Measurements from ENCODE around the gene ATP1A4. TPM values are rescaled to one million over a fixed set of nuclear protein-coding genes. Genes with fewer than 3 reads are reported as not detected.

Gene ATP1A4
- total RNA-seq, 2 experiments from 2014 or later: not detected

DNA sequence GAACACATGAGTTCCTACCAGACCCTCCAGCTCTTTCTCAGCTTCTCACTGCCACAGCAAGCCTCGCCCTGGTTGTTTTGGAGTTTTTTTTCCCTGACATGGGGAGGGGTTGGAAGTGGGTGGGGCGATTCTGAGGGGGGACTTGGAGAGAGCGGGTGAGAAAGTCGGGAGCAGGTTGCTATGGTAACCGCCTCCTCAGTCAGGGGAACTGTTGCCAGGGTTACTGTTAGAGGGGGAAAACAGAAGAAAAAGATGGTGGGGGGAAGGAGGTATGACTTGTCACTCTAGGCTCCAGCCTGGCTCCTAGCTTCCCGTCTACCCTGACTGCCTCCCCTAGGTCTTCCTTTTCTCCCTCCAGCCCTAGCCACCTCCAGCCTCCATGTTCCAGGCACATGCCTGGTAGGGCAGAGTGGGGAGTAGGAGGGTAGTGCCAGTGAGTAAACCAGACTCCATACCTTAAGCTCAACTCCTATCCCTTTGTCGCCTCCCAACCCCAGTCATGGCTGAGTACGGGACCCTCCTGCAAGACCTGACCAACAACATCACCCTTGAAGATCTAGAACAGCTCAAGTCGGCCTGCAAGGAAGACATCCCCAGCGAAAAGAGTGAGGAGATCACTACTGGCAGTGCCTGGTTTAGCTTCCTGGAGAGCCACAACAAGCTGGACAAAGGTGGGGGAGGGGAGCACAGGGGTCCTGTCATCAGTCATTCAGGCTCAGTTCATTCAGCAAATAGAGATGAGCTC, 59.8 kb downstream of the ATP1A4 start:
- Mint-ChIP-seq H3K27ac (no peak overlapping the region), H3K4me1 (ENCODE audit: low read depth) (peaks cover 42% of the 10 kb centered on the region), H3K36me3 (peaks cover 32% of the 10 kb centered on the region), H3K27me3 (no peaks in the 10 kb centered on the region), H3K9me3 (no peaks in the 10 kb centered on the region), H3K4me3 (no peak overlapping the region)
- no peak for DNase-seq
- intact Hi-C loops (cut with micrococcal nuclease): no loop called here
- CTCF ChIA-PET: interaction anchor here (1.1 to 1.3 kb wide), 2 partner anchors 18 to 80 kb away, joined by 5 read pairs; no protein-coding TSS in a partner anchor
- POLR2A ChIA-PET: interaction anchor here (1.0 kb wide), 3 partner anchors 15 to 51 kb away, joined by 3 read pairs; partner anchors contain the start of gene DCAF8

DNA sequence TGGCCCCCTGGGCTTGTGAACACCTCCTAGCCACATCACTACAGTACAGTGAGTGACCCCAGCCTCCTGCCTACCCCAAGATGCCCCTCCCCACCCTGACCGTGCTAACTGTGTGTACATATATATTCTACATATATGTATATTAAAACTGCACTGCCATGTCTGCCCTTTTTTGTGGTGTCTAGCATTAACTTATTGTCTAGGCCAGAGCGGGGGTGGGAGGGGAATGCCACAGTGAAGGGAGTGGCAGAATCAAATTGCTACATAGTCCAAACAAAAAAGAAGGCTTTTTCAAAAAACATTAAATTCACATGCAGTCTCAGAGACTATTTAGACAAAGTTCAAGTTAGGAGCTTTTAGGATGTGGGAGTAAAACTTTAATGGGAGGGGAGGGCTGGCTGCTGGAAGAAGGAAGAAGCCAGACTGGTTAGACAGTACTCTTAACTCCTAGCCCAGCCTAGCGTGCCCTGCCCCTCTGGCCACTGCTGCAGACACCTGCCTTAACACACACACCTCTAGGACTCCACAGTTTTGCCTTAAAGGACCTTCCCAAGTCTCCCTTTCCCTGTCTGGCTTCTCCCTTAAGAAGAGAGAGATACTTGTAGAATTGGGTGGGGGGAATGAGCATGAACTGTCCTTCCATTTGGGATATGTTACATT, 63.2 kb downstream of the ATP1A4 start:
- ChIA-PET POLR2A (no interaction called here), CTCF (interaction anchor here (1.0 to 1.1 kb wide), 2 partner anchors 22 to 118 kb away, joined by 3 read pairs; no protein-coding TSS in a partner anchor)
- H3K9me3 Mint-ChIP-seq: no peaks in the 10 kb centered on the region
- H3K36me3 Mint-ChIP-seq: peaks cover 38% of the 10 kb centered on the region
- H3K4me1 Mint-ChIP-seq (ENCODE audit: low read depth): peaks cover 10% of the 10 kb centered on the region
- H3K4me3 Mint-ChIP-seq: no peak overlapping the region
- H3K27ac Mint-ChIP-seq: no peak overlapping the region
- DNase-seq: no peak
- intact Hi-C loops (cut with micrococcal nuclease): no loop called here
- H3K27me3 Mint-ChIP-seq: no peaks in the 10 kb centered on the region

DNA sequence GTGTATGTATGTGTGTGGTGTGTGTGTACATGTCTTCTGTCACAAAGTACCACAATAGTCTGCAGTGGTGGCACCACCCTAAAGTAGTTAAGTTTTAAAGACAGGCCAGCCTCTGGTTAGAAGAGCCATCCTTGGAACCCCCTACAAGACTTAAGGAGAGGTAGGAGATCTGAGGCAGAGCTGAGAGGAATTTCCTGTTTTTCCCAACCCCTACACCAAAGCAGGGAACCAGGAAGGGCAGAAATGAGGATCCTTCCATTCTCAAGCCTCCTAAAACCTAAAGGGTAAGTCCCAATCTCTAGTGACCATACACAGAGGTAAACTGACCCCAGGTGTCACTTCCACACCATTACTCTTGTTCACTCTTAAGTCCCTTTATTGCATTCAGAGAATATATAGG, 64.9 kb downstream of the ATP1A4 start:
- POLR2A ChIA-PET: no interaction called here
- no peaks in the 10 kb centered on the region for H3K4me1 Mint-ChIP-seq (ENCODE audit: low read depth)
- CTCF ChIA-PET: interaction anchor here (1.1 to 1.5 kb wide), 2 partner anchors 36 to 76 kb away, joined by 4 read pairs; no protein-coding TSS in a partner anchor
- no peak overlapping the region for H3K4me3 Mint-ChIP-seq
- intact Hi-C loops (cut with micrococcal nuclease): no loop called here
- no peak for DNase-seq
- H3K27ac Mint-ChIP-seq: no peak overlapping the region
- no peaks in the 10 kb centered on the region for H3K27me3 Mint-ChIP-seq
- H3K36me3 Mint-ChIP-seq: peaks cover 40% of the 10 kb centered on the region
- no peaks in the 10 kb centered on the region for H3K9me3 Mint-ChIP-seq

DNA sequence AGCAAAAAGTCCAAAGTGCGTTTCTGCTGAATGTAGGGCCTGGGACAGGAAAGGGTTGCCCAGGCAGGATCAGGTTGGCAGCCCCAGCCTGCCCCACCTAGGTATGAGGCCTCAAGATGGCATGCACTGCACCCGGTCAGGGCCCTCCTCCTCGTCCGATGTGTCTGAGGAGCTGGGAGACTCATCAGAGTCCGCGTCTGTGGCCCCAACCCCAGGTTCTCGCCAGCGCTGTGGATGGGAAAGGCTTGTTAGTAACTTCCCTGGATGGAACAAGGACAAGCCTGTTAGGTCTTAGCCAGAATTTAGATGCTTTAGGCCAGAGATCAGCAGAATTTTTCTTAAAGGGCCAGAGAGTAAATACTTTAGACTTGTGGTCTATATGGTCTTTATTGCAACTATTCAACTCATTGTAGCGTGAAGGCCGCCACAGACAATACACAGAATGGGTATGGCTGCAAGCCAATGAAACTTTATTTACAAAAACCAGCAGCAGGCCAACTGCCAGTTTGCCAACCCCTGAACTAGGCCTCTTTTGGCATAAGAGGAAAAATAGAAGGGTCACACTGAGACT, 66.2 kb downstream of the ATP1A4 start:
- H3K4me3 Mint-ChIP-seq: no peak overlapping the region

DNA sequence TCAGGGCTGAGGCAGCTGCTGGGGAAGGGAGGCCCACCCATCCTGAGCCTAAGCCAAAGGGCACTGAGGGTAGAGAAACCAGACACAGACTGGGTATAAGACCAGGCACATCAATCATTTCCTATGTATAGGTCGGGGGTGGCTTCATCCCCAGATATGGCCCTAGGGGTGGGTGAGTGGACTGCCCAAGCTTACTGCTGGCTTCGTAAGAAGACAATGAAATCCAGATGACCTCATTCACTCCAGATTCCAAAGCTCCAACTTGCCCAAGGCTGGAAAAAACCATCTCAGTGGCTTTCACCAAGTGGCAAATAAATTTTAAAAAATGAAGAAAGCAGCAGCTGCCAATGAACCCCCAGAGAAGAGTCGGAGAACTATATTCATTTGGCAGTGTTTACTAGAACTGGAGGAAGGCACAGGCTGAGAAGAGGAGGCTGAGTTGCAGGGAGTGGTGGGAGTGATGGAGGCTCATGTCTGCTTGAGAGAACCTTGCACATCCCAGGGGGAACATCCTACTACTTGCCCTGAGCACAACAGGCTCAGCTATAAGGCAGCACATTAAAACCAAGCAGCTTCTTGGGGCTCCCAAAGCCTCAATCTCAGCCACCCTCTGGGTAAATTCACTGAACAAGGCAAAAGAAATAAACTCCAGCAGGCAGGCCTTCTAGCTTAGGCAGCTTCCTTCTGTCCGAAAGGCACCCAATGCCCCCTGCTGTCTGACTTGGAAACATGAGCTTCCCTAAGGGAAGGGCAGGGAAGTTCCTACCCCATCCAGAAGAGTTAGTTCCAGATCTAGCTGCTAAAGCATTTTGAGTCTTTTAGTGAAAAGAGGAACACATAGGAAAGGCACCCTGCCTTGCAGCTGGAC, 67.9 kb downstream of the ATP1A4 start:
- H3K4me1 Mint-ChIP-seq (ENCODE audit: low read depth): no peaks in the 10 kb centered on the region
- no peak overlapping the region for H3K27ac Mint-ChIP-seq
- CTCF ChIA-PET: interaction anchor here (0.7 to 3.1 kb wide), 10 partner anchors 9 to 141 kb away, joined by 3 to 16 read pairs (median 4); no protein-coding TSS in a partner anchor
- H3K36me3 Mint-ChIP-seq: peaks cover 39% of the 10 kb centered on the region
- POLR2A ChIA-PET: interaction anchor here (0.8 kb wide), 1 partner anchor 69 kb away, joined by 5 read pairs; no protein-coding TSS in a partner anchor
- no peak for DNase-seq
- no peak overlapping the region for H3K4me3 Mint-ChIP-seq
- intact Hi-C loops (cut with micrococcal nuclease): no loop called here
- H3K9me3 Mint-ChIP-seq: no peaks in the 10 kb centered on the region
- no peaks in the 10 kb centered on the region for H3K27me3 Mint-ChIP-seq

More for the DNA sequence above, 66.2 kb downstream of the ATP1A4 start:
- H3K27ac Mint-ChIP-seq: no peak overlapping the region
- H3K36me3 Mint-ChIP-seq: peaks cover 36% of the 10 kb centered on the region
- no peak for DNase-seq
- POLR2A ChIA-PET: interaction anchor here (0.6 kb wide), 1 partner anchor 16 kb away, joined by 4 read pairs; no protein-coding TSS in a partner anchor
- no peaks in the 10 kb centered on the region for H3K4me1 Mint-ChIP-seq (ENCODE audit: low read depth)
- CTCF ChIA-PET: interaction anchor here (0.6 kb wide), 1 partner anchor 109 kb away, joined by 3 read pairs; no protein-coding TSS in a partner anchor
- H3K9me3 Mint-ChIP-seq: no peaks in the 10 kb centered on the region
- intact Hi-C loops (cut with micrococcal nuclease): no loop called here
- no peaks in the 10 kb centered on the region for H3K27me3 Mint-ChIP-seq

DNA sequence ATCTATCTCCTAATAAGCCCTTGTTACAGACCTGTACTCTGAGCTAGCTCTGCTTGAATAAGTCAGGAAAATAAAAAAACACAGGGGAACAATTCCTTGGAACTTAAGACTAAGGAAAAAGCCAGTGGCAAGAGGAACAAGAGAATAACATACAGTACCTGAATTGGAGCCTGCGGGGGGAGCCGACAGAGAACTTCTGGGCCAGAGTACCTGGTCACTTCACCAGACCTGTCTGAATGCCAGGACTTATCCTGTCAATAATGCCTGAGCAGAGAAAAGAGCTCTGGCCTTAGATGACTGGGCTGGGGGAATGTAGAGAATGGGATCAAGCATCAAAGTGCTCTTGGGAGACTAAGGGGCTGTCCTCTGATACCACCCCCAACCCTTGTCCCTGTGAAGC, 68.9 kb downstream of the ATP1A4 start:
- intact Hi-C loops (cut with micrococcal nuclease): no loop called here
- Mint-ChIP-seq H3K36me3 (peaks cover 39% of the 10 kb centered on the region), H3K4me1 (ENCODE audit: low read depth) (no peaks in the 10 kb centered on the region), H3K9me3 (no peaks in the 10 kb centered on the region), H3K27me3 (no peaks in the 10 kb centered on the region), H3K27ac (no peak overlapping the region), H3K4me3 (no peak overlapping the region)
- ChIA-PET POLR2A (interaction anchor here (0.8 kb wide), 1 partner anchor 68 kb away, joined by 5 read pairs; no protein-coding TSS in a partner anchor), CTCF (interaction anchor here (0.5 to 3.1 kb wide), 8 partner anchors 9 to 134 kb away, joined by 3 to 16 read pairs (median 8); no protein-coding TSS in a partner anchor)
- no peak for DNase-seq

DNA sequence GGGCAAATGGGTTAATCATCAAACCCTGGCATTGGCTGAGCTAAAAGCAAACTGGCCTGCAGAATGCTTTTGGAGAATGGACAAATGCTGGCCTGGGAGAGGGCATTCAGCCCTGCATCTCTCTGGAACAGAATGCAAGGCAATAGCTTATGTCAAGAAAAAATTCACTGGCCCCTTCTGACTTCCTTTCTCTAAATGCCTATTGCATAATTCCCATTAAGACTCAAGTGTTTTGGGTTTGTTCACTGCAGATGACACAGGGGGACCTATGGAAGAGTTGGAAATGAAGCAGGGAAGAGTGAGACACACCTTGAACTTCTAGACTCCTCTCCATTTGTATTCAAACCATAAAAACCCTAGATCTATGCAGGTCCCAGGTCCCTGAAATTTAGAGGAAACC, 69.7 kb downstream of the ATP1A4 start:
- H3K27ac Mint-ChIP-seq: no peak overlapping the region
- peaks cover 35% of the 10 kb centered on the region for H3K36me3 Mint-ChIP-seq
- intact Hi-C loops (cut with micrococcal nuclease): no loop called here
- H3K27me3 Mint-ChIP-seq: no peaks in the 10 kb centered on the region
- H3K4me3 Mint-ChIP-seq: no peak overlapping the region
- no peak for DNase-seq
- ChIA-PET CTCF (interaction anchor here (1.6 to 3.1 kb wide), 2 partner anchors 28 to 135 kb away, joined by 7 to 10 read pairs; no protein-coding TSS in a partner anchor), POLR2A (no interaction called here)
- H3K9me3 Mint-ChIP-seq: no peaks in the 10 kb centered on the region
- H3K4me1 Mint-ChIP-seq (ENCODE audit: low read depth): no peaks in the 10 kb centered on the region

DNA sequence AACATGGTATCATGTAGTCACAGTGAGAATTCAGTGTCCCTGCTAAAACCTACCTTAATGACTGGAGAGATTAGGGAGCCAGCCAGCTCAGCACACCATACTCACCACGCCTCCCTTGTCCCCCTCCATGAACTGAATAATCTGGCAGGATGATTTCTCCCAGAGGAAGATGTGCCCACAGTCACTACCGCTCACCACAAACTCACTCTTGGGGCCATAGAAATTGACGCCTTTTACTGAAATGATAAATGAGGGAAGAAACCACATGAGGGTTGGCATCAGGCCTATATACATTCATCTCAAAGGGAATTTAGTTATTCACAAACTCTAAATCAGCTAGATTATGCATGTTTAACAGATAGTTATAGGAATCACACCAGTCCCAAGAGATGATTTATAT, 71.1 kb downstream of the ATP1A4 start:
- H3K27ac Mint-ChIP-seq: no peak overlapping the region
- POLR2A ChIA-PET: no interaction called here
- CTCF ChIA-PET: interaction anchor here (0.9 to 1.0 kb wide), 2 partner anchors 30 to 69 kb away, joined by 3 to 5 read pairs; no protein-coding TSS in a partner anchor

DNA sequence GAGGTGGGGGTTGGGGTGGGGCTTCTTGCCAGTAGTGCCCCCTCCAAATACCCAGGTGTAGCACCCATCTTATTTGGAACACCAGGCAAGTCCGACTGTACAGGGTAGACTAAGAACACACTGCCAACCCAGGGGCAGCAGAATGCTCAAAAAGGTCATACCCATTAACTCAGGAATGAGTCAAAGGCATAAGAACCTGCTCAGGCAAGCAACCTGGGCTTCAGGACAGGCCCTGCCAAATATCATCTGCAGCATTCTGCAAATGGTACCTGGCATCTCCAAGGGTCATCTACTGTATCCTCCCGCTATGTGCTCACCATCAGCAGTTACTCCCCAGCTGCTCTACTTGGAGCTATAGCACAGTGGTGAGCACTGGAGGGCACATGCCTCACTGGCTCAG, 73.2 kb downstream of the ATP1A4 start:
- Mint-ChIP-seq H3K9me3 (no peaks in the 10 kb centered on the region), H3K27me3 (no peaks in the 10 kb centered on the region), H3K27ac (no peak overlapping the region), H3K4me1 (ENCODE audit: low read depth) (no peaks in the 10 kb centered on the region), H3K36me3 (peaks cover 33% of the 10 kb centered on the region), H3K4me3 (no peak overlapping the region)
- intact Hi-C loops (cut with micrococcal nuclease): no loop called here
- ChIA-PET POLR2A (no interaction called here), CTCF (no interaction called here)
- DNase-seq: no peak

More for the DNA sequence above, 71.1 kb downstream of the ATP1A4 start:
- intact Hi-C loops (cut with micrococcal nuclease): no loop called here
- Mint-ChIP-seq H3K27me3 (no peaks in the 10 kb centered on the region), H3K36me3 (peaks cover 30% of the 10 kb centered on the region), H3K9me3 (no peaks in the 10 kb centered on the region), H3K4me1 (ENCODE audit: low read depth) (no peaks in the 10 kb centered on the region), H3K4me3 (no peak overlapping the region)
- DNase-seq: no peak

DNA sequence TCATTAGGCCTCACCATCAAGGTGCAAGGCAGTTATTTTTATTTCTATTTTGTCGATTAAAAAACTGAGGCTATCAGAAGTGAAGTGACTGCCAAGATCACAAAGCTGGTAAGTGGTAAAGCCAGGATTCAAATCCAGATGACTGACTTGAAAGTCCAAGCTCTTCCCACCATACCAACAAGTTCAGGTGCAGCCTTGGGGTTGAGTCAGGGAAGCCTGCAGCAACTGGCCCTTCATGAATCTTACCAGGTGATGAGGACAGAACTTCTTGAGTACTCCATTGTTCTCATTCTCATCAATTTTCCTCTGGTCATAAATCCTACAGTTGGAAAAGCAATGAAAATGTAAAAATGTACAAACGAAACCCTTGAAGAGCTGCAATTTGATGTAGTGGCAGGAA, 73.9 kb downstream of the ATP1A4 start:
- Mint-ChIP-seq H3K27me3 (no peaks in the 10 kb centered on the region), H3K36me3 (peaks cover 35% of the 10 kb centered on the region), H3K27ac (no peak overlapping the region), H3K9me3 (no peaks in the 10 kb centered on the region), H3K4me1 (ENCODE audit: low read depth) (no peaks in the 10 kb centered on the region), H3K4me3 (no peak overlapping the region)
- POLR2A ChIA-PET: no interaction called here
- no peak for DNase-seq
- CTCF ChIA-PET: interaction anchor here (0.8 kb wide), 1 partner anchor 66 kb away, joined by 6 read pairs; no protein-coding TSS in a partner anchor
- intact Hi-C loops (cut with micrococcal nuclease): no loop called here

DNA sequence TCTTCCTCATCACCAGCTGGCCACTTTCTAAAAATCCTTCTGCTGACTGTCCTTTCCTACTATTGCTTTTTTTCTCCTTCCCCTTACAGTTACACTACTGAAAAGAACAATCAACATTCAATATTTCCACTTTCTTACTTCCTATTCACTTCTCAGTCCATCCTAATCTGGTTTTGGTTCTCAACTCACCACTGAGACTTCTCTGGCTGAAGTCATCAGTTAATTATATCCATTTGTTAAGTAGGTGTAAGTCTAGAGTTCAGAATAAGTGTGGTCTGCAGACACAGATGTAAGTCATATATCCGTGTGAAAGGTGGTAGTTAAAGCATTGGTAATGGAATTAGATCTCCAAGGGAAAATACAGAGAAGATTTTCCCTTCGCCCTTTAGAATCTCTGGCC, 75.2 kb downstream of the ATP1A4 start:
- Mint-ChIP-seq H3K27ac (no peak overlapping the region), H3K9me3 (no peaks in the 10 kb centered on the region), H3K4me1 (ENCODE audit: low read depth) (no peaks in the 10 kb centered on the region), H3K36me3 (peaks cover 37% of the 10 kb centered on the region), H3K27me3 (no peaks in the 10 kb centered on the region), H3K4me3 (no peak overlapping the region)
- ChIA-PET POLR2A (interaction anchor here (0.7 kb wide), 1 partner anchor 16 kb away, joined by 3 read pairs; no protein-coding TSS in a partner anchor), CTCF (interaction anchor here (1.1 to 5.2 kb wide), 2 partner anchors 16 to 65 kb away, joined by 3 to 36 read pairs; no protein-coding TSS in a partner anchor)
- DNase-seq: no peak
- intact Hi-C loops (cut with micrococcal nuclease): no loop called here

All from activated CD4-positive, alpha-beta memory T cell treated with anti-CD3 and anti-CD28 coated beads for 36 hours (primary cell).